ENCODE results near the gene MYZAP.

GRCh38 chr15:57618325-57618724 lies 26.6 kb downstream of the MYZAP start:
- TF ChIP-seq POLR2AphosphoS5 (IDR thresholded peaks at IDR 0.05; ENCODE audit: low read depth, low read length) (no peak), POLR2A (IDR thresholded peaks at IDR 0.05; ENCODE audit: low read depth, low read length) (no peak)

Data from GM12891 (cell line).